HepG2 (cell line): Measurements from ENCODE around the gene MAPK9. TPM values are rescaled to one million over a fixed set of nuclear protein-coding genes. Genes with fewer than 3 reads are reported as not detected.

ENCODE experiments used
- TAF1 ChIP-seq: sonication (generic); formaldehyde crosslinking; IDR thresholded peaks from 2 replicates; pipeline ENCODE4 v1.4.0; 2020; ENCODE audit warnings: missing genetic modification reagents
- ZNF75D ChIP-seq: sonication (generic); formaldehyde crosslinking; IDR thresholded peaks from 2 replicates; pipeline ENCODE4 v1.8.1; 2023; ENCODE audit warnings: missing genetic modification reagents, mild to moderate bottlenecking, borderline replicate concordance
- polyA plus RNA-seq, 8 experiments: library from polyadenylated mRNA; depleted of rRNA in 3 of 8; stranded (reverse) in 7 of 8; unstranded in 1 of 8; fragments of >200 nt; fragmentation: Illumina TruSeq in 4 of 8; extraction: Trizol in 4 of 8; gene quantifications; 2 replicates each; pipeline versions ENCODE4 v1.2.1 to v1.2.3, GENCODE V29; 2011 to 2016; ENCODE audit warnings: low read depth in 4 of 8, missing spikeins in 1 of 8, mixed read lengths in 1 of 8; ENCODE audit not compliant: insufficient read depth in 1 of 8
- total RNA-seq, 5 experiments: library from RNA; depleted of rRNA; stranded (reverse); fragments of >200 nt; fragmentation: Illumina TruSeq; extraction: Trizol; gene quantifications; 2 replicates each; pipeline ENCODE4 v1.2.3, GENCODE V29; 2016; ENCODE audit warnings: low read depth in 1 of 5
- TF ChIP-seq, protein P1 (sequence below): sonication (generic); formaldehyde crosslinking; IDR thresholded peaks from 2 replicates; pipeline ENCODE4 v1.5.0; 2020; ENCODE audit warnings: mild to moderate bottlenecking, missing genetic modification reagents, borderline replicate concordance
- TF ChIP-seq, protein P2 (sequence below): fragments of 450-650 bp; IDR thresholded peaks from 2 replicates; pipeline ENCODE4 v1.6.1; 2017

Gene MAPK9
- total and polyA plus RNA-seq, 2 of the 13 experiments (the other 11 are each of a cell fraction or from before 2014, with no cell fraction given), result 30.1 to 56.1 TPM

DNA sequence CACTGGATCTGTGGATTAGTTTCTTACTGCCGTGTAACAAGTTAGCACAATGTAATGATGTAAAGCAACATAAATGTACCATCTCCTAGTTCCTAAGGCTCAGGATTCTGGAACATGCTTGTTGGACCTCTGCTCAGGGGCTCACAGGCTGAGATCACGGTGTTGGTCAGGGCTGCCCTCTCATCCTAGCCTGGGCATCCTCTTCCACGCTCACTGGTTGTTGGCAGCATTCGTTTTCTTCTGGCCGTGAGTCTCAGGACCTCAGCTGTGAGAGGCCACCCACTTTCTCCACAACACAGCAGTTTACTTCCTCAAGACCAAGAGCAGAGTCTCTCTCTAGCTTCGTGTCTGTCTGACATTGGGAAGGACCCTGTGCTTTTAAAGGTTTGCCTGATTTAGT lies 100.2 kb downstream of the MAPK9 start (continued):
- TF ChIP-seq, protein P1, sequence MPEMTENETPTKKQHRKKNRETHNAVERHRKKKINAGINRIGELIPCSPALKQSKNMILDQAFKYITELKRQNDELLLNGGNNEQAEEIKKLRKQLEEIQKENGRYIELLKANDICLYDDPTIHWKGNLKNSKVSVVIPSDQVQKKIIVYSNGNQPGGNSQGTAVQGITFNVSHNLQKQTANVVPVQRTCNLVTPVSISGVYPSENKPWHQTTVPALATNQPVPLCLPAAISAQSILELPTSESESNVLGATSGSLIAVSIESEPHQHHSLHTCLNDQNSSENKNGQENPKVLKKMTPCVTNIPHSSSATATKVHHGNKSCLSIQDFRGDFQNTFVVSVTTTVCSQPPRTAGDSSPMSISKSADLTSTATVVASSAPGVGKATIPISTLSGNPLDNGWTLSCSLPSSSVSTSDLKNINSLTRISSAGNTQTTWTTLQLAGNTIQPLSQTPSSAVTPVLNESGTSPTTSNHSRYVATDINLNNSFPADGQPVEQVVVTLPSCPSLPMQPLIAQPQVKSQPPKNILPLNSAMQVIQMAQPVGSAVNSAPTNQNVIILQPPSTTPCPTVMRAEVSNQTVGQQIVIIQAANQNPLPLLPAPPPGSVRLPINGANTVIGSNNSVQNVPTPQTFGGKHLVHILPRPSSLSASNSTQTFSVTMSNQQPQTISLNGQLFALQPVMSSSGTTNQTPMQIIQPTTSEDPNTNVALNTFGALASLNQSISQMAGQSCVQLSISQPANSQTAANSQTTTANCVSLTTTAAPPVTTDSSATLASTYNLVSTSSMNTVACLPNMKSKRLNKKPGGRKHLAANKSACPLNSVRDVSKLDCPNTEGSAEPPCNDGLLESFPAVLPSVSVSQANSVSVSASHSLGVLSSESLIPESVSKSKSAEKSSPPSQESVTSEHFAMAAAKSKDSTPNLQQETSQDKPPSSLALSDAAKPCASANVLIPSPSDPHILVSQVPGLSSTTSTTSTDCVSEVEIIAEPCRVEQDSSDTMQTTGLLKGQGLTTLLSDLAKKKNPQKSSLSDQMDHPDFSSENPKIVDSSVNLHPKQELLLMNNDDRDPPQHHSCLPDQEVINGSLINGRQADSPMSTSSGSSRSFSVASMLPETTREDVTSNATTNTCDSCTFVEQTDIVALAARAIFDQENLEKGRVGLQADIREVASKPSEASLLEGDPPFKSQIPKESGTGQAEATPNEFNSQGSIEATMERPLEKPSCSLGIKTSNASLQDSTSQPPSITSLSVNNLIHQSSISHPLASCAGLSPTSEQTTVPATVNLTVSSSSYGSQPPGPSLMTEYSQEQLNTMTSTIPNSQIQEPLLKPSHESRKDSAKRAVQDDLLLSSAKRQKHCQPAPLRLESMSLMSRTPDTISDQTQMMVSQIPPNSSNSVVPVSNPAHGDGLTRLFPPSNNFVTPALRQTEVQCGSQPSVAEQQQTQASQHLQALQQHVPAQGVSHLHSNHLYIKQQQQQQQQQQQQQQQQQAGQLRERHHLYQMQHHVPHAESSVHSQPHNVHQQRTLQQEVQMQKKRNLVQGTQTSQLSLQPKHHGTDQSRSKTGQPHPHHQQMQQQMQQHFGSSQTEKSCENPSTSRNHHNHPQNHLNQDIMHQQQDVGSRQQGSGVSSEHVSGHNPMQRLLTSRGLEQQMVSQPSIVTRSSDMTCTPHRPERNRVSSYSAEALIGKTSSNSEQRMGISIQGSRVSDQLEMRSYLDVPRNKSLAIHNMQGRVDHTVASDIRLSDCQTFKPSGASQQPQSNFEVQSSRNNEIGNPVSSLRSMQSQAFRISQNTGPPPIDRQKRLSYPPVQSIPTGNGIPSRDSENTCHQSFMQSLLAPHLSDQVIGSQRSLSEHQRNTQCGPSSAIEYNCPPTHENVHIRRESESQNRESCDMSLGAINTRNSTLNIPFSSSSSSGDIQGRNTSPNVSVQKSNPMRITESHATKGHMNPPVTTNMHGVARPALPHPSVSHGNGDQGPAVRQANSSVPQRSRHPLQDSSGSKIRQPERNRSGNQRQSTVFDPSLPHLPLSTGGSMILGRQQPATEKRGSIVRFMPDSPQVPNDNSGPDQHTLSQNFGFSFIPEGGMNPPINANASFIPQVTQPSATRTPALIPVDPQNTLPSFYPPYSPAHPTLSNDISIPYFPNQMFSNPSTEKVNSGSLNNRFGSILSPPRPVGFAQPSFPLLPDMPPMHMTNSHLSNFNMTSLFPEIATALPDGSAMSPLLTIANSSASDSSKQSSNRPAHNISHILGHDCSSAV (CRISPR knock-in tag), result no peak
- TF ChIP-seq, protein P2, sequence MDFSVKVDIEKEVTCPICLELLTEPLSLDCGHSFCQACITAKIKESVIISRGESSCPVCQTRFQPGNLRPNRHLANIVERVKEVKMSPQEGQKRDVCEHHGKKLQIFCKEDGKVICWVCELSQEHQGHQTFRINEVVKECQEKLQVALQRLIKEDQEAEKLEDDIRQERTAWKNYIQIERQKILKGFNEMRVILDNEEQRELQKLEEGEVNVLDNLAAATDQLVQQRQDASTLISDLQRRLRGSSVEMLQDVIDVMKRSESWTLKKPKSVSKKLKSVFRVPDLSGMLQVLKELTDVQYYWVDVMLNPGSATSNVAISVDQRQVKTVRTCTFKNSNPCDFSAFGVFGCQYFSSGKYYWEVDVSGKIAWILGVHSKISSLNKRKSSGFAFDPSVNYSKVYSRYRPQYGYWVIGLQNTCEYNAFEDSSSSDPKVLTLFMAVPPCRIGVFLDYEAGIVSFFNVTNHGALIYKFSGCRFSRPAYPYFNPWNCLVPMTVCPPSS, result no peak
- no peak for TF ChIP-seq TAF1 (CRISPR knock-in tag)
- TF ChIP-seq ZNF75D, result no peak
